ENCODE data around the gene ADAP1. TPM values are rescaled to one million over a fixed set of nuclear protein-coding genes. Genes with fewer than 3 reads are reported as not detected.

ADAP1 gene
- total and polyA plus RNA-seq, 2 donors from 2014 or later: 36.4 to 48.2 TPM

- Histone ChIP-seq H3K9ac (ENCODE audit: low read length in 3 of 3) (no peak overlapping the region), H3K9me3 (ENCODE audit: control insufficient read depth in 2 of 3, insufficient read depth in 1 of 3, low read length in 3 of 3) (no peaks in the 10 kb centered on the region), H3K4me1 (ENCODE audit: control insufficient read depth in 2 of 3, insufficient read depth in 2 of 3, low read depth in 1 of 3, low read length in 3 of 3) (no peaks in the 10 kb centered on the region), H3K36me3 (ENCODE audit: control insufficient read depth in 2 of 3, insufficient read depth in 3 of 3, low read length in 3 of 3) (peaks cover 0 to 20% (median 14%) of the 10 kb centered on the region in 3 donors), H3K27ac (ENCODE audit: low read depth in 2 of 2, low read length in 2 of 2) (no peak overlapping the region), H3K4me3 (ENCODE audit: low read length in 3 of 3) (no peak overlapping the region), H3K27me3 (ENCODE audit: control insufficient read depth, insufficient read depth, low read length) (no peaks in the 10 kb centered on the region)
- DNase-seq (peak in 1 of 5 donors; percentile 78), FAIRE-seq (no peak)
- TF ChIP-seq, protein P1, sequence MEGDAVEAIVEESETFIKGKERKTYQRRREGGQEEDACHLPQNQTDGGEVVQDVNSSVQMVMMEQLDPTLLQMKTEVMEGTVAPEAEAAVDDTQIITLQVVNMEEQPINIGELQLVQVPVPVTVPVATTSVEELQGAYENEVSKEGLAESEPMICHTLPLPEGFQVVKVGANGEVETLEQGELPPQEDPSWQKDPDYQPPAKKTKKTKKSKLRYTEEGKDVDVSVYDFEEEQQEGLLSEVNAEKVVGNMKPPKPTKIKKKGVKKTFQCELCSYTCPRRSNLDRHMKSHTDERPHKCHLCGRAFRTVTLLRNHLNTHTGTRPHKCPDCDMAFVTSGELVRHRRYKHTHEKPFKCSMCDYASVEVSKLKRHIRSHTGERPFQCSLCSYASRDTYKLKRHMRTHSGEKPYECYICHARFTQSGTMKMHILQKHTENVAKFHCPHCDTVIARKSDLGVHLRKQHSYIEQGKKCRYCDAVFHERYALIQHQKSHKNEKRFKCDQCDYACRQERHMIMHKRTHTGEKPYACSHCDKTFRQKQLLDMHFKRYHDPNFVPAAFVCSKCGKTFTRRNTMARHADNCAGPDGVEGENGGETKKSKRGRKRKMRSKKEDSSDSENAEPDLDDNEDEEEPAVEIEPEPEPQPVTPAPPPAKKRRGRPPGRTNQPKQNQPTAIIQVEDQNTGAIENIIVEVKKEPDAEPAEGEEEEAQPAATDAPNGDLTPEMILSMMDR (IDR thresholded peaks at IDR 0.05; ENCODE audit: borderline replicate concordance, extremely low read depth, insufficient read depth): no peak
- intact Hi-C loops (cut with DNase I): no loop called here
These were observed 60.2 kb downstream of the ADAP1 start for GRCh38 chr7:894164-894867.

DNA sequence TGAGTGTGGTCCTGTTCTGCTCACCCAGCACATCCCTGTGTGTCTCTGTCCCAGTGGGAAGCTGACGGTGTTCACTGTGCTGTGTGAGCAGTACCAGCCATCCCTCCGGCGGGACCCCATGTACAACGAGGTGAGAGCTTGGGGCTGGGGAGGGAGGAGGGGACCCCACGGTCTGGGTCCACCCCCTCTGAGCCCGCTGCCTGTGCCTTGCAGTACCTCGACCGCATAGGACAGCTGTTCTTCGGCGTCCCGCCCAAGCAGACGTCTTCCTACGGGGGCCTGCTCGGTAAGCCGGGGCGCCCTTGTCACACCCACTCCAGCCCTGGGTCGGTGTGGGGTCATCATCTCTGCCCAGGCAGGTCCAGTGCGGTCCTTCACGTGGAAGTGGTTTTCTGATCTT lies 60.8 kb downstream of the ADAP1 start:
- no peak for FAIRE-seq
- peak in 1 of 5 donors; percentile 78 for DNase-seq
- Histone ChIP-seq H3K4me1 (ENCODE audit: control insufficient read depth in 2 of 3, insufficient read depth in 2 of 3, low read depth in 1 of 3, low read length in 3 of 3) (no peaks in the 10 kb centered on the region), H3K27me3 (ENCODE audit: control insufficient read depth, insufficient read depth, low read length) (no peaks in the 10 kb centered on the region), H3K9ac (ENCODE audit: low read length in 3 of 3) (no peak overlapping the region), H3K36me3 (ENCODE audit: control insufficient read depth in 2 of 3, insufficient read depth in 3 of 3, low read length in 3 of 3) (peaks cover 0 to 20% (median 14%) of the 10 kb centered on the region in 3 donors), H3K4me3 (ENCODE audit: low read length in 3 of 3) (no peak overlapping the region), H3K9me3 (ENCODE audit: control insufficient read depth in 2 of 3, insufficient read depth in 1 of 3, low read length in 3 of 3) (no peaks in the 10 kb centered on the region), H3K27ac (ENCODE audit: low read depth in 2 of 2, low read length in 2 of 2) (no peak overlapping the region)
- intact Hi-C loops (cut with DNase I): no loop called here
- TF ChIP-seq, protein P1 (IDR thresholded peaks at IDR 0.05; ENCODE audit: borderline replicate concordance, extremely low read depth, insufficient read depth): no peak

DNA sequence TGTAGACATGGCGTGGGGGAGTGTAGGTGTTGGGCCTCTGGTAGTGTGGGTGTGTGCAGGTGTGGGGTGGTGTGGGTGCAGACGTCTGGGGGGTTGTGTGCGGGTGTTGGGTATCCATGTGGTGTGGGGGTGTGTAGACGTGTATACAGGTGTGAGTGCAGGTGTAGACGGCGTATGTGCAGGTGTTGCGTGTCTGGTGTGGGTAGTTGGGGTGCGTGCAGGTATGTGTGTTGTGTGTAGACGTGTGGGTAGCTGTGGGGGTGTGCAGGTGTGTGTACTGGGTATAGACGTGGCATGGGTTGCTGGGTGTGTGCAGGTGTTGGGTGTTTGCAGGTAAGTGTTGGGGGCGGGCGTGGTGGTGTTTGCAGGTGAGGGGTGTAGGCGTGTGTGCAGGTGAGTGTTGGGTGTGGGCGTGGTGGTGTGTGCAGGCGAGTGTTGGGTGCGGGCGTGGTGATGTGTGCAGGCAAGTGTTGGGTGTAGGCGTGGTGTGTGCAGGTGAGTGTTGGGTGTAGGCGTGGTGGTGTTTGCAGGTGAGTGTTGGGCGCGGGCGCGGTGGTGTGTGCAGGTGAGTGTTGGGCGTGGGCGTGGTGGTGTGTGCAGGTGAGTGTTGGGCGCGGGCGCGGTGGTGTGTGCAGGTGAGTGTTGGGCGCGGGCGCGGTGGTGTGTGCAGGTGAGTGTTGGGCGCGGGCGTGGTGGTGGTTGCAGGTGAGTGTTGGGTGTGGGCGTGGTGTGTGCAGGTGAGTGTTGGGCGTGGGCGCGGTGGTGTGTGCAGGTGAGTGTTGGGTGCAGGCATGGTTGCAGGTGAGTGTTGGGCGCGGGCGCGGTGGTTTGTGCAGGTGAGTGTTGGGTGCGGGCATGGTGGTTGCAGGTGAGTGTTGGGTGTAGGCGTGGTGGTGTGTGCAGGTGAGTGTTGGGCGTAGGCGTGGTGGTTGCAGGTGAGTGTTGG lies 61.6 kb downstream of the ADAP1 start:
- FAIRE-seq (no peak), DNase-seq (peak in 1 of 5 donors; percentile 44)
- no peak overlapping the region for H3K4me3 ChIP-seq (ENCODE audit: low read length in 3 of 3)
- H3K4me1 ChIP-seq (ENCODE audit: control insufficient read depth in 2 of 3, insufficient read depth in 2 of 3, low read depth in 1 of 3, low read length in 3 of 3): peaks cover 0 to 4% (median 0%) of the 10 kb centered on the region in 3 donors
- H3K9me3 ChIP-seq (ENCODE audit: control insufficient read depth in 2 of 3, insufficient read depth in 1 of 3, low read length in 3 of 3): no peaks in the 10 kb centered on the region
- H3K27ac ChIP-seq (ENCODE audit: low read depth in 2 of 2, low read length in 2 of 2): no peak overlapping the region
- no peaks in the 10 kb centered on the region for H3K27me3 ChIP-seq (ENCODE audit: control insufficient read depth, insufficient read depth, low read length)
- TF ChIP-seq, protein P1 (IDR thresholded peaks at IDR 0.05; ENCODE audit: borderline replicate concordance, extremely low read depth, insufficient read depth): no peak
- no peak overlapping the region for H3K9ac ChIP-seq (ENCODE audit: low read length in 3 of 3)
- intact Hi-C loops (cut with DNase I): no loop called here
- H3K36me3 ChIP-seq (ENCODE audit: control insufficient read depth in 2 of 3, insufficient read depth in 3 of 3, low read length in 3 of 3): peaks cover 0 to 22% (median 17%) of the 10 kb centered on the region in 3 donors
